HG03095 (cell line): ENCODE measurements around the gene KRT81.
"Not testable (repeated sequence)": the region's sequence is repeated elsewhere in the genome, so short reads cannot be mapped to it uniquely, and the experiment has no call there.

Source experiments
- ATAC-seq: cut with Tn5 transposase; IDR thresholded peaks from one replicate; pipeline ENCODE4 v1.9.1; 2021; ENCODE audit warnings: moderate library complexity; ENCODE audit not compliant: unreplicated experiment

The KRT81 gene

GRCh38 chr12:52256584-52256935 is 34.8 kb downstream of the KRT81 start:
- no peak for ATAC-seq

- ATAC-seq = no peak
Measured at GRCh38 chr12:52255926-52256583, 35.3 kb downstream of the KRT81 start.

- ATAC-seq = no peak
Measured at GRCh38 chr12:52254965-52255751, 36.2 kb downstream of the KRT81 start.

- ATAC-seq = no peak
Measured at GRCh38 chr12:52254180-52254964, 37.0 kb downstream of the KRT81 start.

GRCh38 chr12:52253391-52254179 is 37.7 kb downstream of the KRT81 start:
- no peak for ATAC-seq

GRCh38 chr12:52252728-52253343 is 38.5 kb downstream of the KRT81 start:
- no peak for ATAC-seq

GRCh38 chr12:52252175-52252615 is 39.1 kb downstream of the KRT81 start:
- ATAC-seq = not testable (repeated sequence)

GRCh38 chr12:52251367-52252051 is 39.8 kb downstream of the KRT81 start:
- ATAC-seq = no peak

GRCh38 chr12:52250048-52250990 is 41.0 kb downstream of the KRT81 start:
- ATAC-seq = no peak

GRCh38 chr12:52249511-52250047 is 41.8 kb downstream of the KRT81 start:
- no peak for ATAC-seq

- ATAC-seq = no peak
Measured at GRCh38 chr12:52248541-52249461, 42.5 kb downstream of the KRT81 start.

- ATAC-seq = no peak
Measured at GRCh38 chr12:52247622-52248540, 43.5 kb downstream of the KRT81 start.

GRCh38 chr12:52246720-52247621 is 44.4 kb downstream of the KRT81 start:
- ATAC-seq = no peak

GRCh38 chr12:52245962-52246569 is 45.3 kb downstream of the KRT81 start:
- ATAC-seq = no peak
